Peyer's patch (tissue), 4 donors: Measurements from ENCODE around the gene CHRM4.

Experiments used
- POLR2A ChIP-seq, 2 donors: fragments of 450-650 bp; IDR thresholded peaks; one replicate each; pipeline ENCODE4 v1.5.1; 2017; ENCODE audit warnings: antibody characterized with exemption in 2 of 2, mild to moderate bottlenecking in 2 of 2, moderate library complexity in 2 of 2
- TF ChIP-seq, protein P1 (sequence below), 6 experiments: fragments of 450-650 bp in 4 of 6; fragments of 200-600 bp in 2 of 6; sonication (generic) in 1 of 6; IDR thresholded peaks; one replicate each; pipeline ENCODE4 v1.5.1; 2017 to 2019; ENCODE audit warnings: antibody characterized with exemption in 6 of 6, mild to moderate bottlenecking in 3 of 6, moderate library complexity in 1 of 6

GRCh38 chr11:46386674-46387073, 4.9 kb downstream of the CHRM4 start:
- TF ChIP-seq, protein P1, sequence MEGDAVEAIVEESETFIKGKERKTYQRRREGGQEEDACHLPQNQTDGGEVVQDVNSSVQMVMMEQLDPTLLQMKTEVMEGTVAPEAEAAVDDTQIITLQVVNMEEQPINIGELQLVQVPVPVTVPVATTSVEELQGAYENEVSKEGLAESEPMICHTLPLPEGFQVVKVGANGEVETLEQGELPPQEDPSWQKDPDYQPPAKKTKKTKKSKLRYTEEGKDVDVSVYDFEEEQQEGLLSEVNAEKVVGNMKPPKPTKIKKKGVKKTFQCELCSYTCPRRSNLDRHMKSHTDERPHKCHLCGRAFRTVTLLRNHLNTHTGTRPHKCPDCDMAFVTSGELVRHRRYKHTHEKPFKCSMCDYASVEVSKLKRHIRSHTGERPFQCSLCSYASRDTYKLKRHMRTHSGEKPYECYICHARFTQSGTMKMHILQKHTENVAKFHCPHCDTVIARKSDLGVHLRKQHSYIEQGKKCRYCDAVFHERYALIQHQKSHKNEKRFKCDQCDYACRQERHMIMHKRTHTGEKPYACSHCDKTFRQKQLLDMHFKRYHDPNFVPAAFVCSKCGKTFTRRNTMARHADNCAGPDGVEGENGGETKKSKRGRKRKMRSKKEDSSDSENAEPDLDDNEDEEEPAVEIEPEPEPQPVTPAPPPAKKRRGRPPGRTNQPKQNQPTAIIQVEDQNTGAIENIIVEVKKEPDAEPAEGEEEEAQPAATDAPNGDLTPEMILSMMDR (IDR thresholded peaks at IDR 0.05): no peak
- TF ChIP-seq POLR2A (IDR thresholded peaks at IDR 0.05): no peak
